ENCODE data around the gene TFR2. TPM values are rescaled to one million over a fixed set of nuclear protein-coding genes. Genes with fewer than 3 reads are reported as not detected.

TFR2 gene
- total and polyA plus RNA-seq, 9 of the 15 experiments (the other 6 are each of a cell fraction or from before 2014, with no cell fraction given), result 3.8 to 123 (median 51.1) TPM

- TF ChIP-seq MNT (conservative IDR thresholded peaks at IDR 0.05) (peak; percentile 73 to 80), CBFB (CRISPR knock-in tag; IDR thresholded peaks at IDR 0.05) (no peak), PKNOX1 (IDR thresholded peaks at IDR 0.05) (peak; percentile 62), POLR2B (IDR thresholded peaks at IDR 0.05; ENCODE audit: low read depth, partially characterized antibody) (peak; percentile 41), GABPB2 (CRISPR knock-in tag; conservative IDR thresholded peaks at IDR 0.05) (no peak), SRSF7 (optimal IDR thresholded peaks at IDR 0.05; ENCODE audit: low read depth, low read length) (no peak), HNRNPH1 (optimal IDR thresholded peaks at IDR 0.05; ENCODE audit: low read depth, low read length) (no peak), HLTF (IDR thresholded peaks at IDR 0.05) (no peak), CXXC5 (CRISPR knock-in tag; IDR thresholded peaks at IDR 0.05) (peak; percentile 71), NELFE (IDR thresholded peaks at IDR 0.05; ENCODE audit: insufficient read depth, insufficient read length) (no peak), ZNF79 (CRISPR knock-in tag; IDR thresholded peaks at IDR 0.05; ENCODE audit: low read depth) (no peak), BCL6 (CRISPR knock-in tag; IDR thresholded peaks at IDR 0.05) (no peak), SP1 (CRISPR knock-in tag; IDR thresholded peaks at IDR 0.05) (no peak), IRF2 (CRISPR knock-in tag; IDR thresholded peaks at IDR 0.05) (no peak), EGR1 (conservative IDR thresholded peaks at IDR 0.05) (peak; percentile 89), RHOXF2B (CRISPR knock-in tag; conservative IDR thresholded peaks at IDR 0.05) (no peak), ARID3A (IDR thresholded peaks at IDR 0.05; ENCODE audit: borderline replicate concordance, low read depth, low read length) (no peak), RBFOX2 (IDR thresholded peaks at IDR 0.05; ENCODE audit: low read depth, low read length) (peak; percentile 70), PCBP2 (IDR thresholded peaks at IDR 0.05; ENCODE audit: low read depth, low read length, poor library complexity, severe bottlenecking) (no peak), POLR2A (conservative IDR thresholded peaks at IDR 0.05) (peak; percentile 71; the same call in 1 of the 2 replicates), ZBTB26 (CRISPR knock-in tag; IDR thresholded peaks at IDR 0.05) (no peak), MXD1 (CRISPR knock-in tag; IDR thresholded peaks at IDR 0.05; ENCODE audit: borderline replicate concordance, poor library complexity, severe bottlenecking) (no peak), HMGN3 (IDR thresholded peaks at IDR 0.05; ENCODE audit: borderline replicate concordance, extremely low read depth, insufficient read length, low read depth, low read length) (peak; percentile 80), MTA2 (IDR thresholded peaks at IDR 0.05; ENCODE audit: low read depth) (no peak)
Observed at GRCh38 chr7:100626530-100627237, 14.7 kb downstream of the TFR2 start (continued).

All from K562 (cell line).